Astrocyte of the cerebellum (primary cell): ENCODE measurements around the gene CER1.

Experiments
- DNase-seq: peaks from one replicate; pipeline ENCODE4 v3.0.0-alpha.2; 2011; ENCODE audit warnings: low read depth
- H3K4me3 ChIP-seq: 2 replicates; pipeline ENCODE4 v1.5.1; 2011; ENCODE audit warnings: mild to moderate bottlenecking, low read depth, low read length, moderate library complexity
- in situ Hi-C: cut with HindIII; loops from 2 replicates; pipeline ENCODE4 v1.10.0; 2017; ENCODE audit warnings: low sequenced_read_pairs
- TF ChIP-seq, protein P1 (sequence below): IDR thresholded peaks from 2 replicates; pipeline ENCODE4 v1.5.1; 2012; ENCODE audit warnings: low read length, low read depth, moderate library complexity, mild to moderate bottlenecking; ENCODE audit errors: missing control alignments

Gene CER1

DNA sequence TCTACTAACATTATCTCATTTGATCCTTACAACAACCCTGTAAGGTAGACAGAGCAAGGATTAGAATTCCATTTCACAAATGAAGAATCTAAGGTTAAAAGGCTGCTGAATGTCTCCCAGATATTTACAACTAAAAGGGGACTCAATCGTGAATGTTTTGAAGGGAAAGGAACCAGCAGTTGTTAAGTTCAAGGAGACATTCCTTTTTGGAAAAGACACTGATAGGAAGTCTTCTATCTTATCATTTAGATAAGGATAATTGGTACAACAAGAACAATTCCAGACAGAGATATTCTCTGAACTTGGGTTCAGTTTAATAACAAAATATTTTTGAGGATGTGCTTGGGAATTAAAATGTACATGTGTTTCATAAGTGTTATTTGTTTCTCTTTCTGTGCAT is 37.5 kb upstream of the CER1 start:
- in situ Hi-C loops: no loop called here
- TF ChIP-seq, protein P1, sequence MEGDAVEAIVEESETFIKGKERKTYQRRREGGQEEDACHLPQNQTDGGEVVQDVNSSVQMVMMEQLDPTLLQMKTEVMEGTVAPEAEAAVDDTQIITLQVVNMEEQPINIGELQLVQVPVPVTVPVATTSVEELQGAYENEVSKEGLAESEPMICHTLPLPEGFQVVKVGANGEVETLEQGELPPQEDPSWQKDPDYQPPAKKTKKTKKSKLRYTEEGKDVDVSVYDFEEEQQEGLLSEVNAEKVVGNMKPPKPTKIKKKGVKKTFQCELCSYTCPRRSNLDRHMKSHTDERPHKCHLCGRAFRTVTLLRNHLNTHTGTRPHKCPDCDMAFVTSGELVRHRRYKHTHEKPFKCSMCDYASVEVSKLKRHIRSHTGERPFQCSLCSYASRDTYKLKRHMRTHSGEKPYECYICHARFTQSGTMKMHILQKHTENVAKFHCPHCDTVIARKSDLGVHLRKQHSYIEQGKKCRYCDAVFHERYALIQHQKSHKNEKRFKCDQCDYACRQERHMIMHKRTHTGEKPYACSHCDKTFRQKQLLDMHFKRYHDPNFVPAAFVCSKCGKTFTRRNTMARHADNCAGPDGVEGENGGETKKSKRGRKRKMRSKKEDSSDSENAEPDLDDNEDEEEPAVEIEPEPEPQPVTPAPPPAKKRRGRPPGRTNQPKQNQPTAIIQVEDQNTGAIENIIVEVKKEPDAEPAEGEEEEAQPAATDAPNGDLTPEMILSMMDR: no peak
- no peak overlapping the region for H3K4me3 ChIP-seq
- no peak for DNase-seq

- DNase-seq: no peak
- TF ChIP-seq, protein P1: no peak
- no peak overlapping the region for H3K4me3 ChIP-seq
- in situ Hi-C loops: no loop called here
These were observed 33.8 kb upstream of the CER1 start for GRCh38 chr9:14756291-14756690.

DNA sequence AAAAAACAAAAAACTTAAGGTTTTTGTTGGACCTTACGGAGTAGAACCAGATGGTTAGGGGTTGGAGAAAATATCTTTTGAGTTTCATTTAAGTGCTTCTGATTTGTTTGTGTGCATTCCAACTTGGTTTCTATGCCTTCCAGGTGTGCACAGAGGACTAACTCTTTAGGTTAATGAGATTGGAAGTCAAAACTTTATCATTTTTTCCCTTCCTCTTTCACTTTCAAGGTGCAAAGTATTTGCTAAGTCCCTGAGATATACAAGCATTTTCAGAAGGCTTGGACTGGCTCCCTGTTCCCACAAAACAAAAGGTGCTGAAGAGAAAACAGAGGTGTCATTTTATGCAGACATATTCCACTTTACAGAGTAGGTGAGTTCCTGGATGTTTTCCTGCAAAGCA is 30.3 kb upstream of the CER1 start:
- DNase-seq: no peak
- TF ChIP-seq, protein P1: no peak
- in situ Hi-C loops: no loop called here
- H3K4me3 ChIP-seq: no peak overlapping the region

GRCh38 chr9:14752271-14752670 is 29.7 kb upstream of the CER1 start:
- TF ChIP-seq, protein P1: no peak
- no peak overlapping the region for H3K4me3 ChIP-seq
- no peak for DNase-seq
- in situ Hi-C loops: no loop called here

DNA sequence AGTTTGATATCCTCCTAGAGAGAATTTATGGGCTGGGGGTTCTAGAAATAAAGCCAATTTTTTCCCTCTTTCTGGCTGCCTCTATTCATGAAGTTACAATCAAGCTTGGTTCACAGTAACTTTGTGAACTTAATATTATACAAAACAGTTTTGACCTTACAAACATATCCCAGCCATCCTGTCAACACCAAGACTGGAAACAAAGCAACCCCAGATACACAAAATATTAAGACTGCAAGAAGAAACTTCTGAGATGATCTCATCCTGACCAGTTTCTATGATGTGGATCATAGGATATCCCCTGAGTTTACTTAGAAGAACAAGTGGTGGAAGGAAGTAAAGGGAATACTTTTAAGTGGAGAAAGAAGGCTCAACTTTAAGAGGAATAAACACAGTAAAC is 28.3 kb upstream of the CER1 start:
- TF ChIP-seq, protein P1: no peak
- H3K4me3 ChIP-seq: no peak overlapping the region
- in situ Hi-C loops: no loop called here
- DNase-seq: no peak

- no peak for DNase-seq
- TF ChIP-seq, protein P1: no peak
- in situ Hi-C loops: no loop called here
- no peak overlapping the region for H3K4me3 ChIP-seq
These were observed 27.2 kb upstream of the CER1 start for GRCh38 chr9:14749741-14750211.

DNA sequence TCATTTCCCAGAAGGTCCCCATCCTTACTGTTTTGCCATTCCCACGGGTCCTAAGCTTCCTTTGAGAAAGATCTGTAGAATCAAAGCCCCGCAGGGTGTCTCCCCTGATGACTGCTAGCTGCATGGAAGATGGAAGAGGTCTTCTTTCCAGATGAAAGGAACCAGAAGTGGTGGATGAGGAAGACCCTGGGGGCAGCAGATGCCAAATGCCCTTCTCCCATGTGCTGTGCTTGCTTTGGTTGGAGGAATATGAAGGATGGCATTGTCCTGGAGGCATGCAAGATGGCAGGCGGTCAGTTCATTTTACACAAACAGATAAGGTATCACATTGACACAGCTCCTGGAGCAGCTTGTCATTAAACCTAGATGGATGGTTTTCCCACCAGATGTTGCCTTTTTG is 25.8 kb upstream of the CER1 start:
- DNase-seq: no peak
- TF ChIP-seq, protein P1: no peak
- in situ Hi-C loops: no loop called here
- no peak overlapping the region for H3K4me3 ChIP-seq
